Left ventricle myocardium inferior (tissue), 1 donor: ENCODE results near the gene CA9. TPM values are rescaled to one million over a fixed set of nuclear protein-coding genes. Genes with fewer than 3 reads are reported as not detected.

Experiments used
- DNase-seq: peaks from one replicate; pipeline ENCODE4 v3.0.0-alpha.2; 2020
- H3K27ac ChIP-seq: fragments of 200-600 bp; replicated peaks from 2 replicates; pipeline ENCODE4 v1.8.0; 2021
- H3K27me3 ChIP-seq: fragments of 200-600 bp; 2 replicates; pipeline ENCODE4 v1.8.0; 2021; ENCODE audit warnings: low read depth
- H3K36me3 ChIP-seq: fragments of 200-600 bp; 2 replicates; pipeline ENCODE4 v1.8.0; 2021
- H3K4me1 ChIP-seq: fragments of 200-600 bp; 2 replicates; pipeline ENCODE4 v1.8.0; 2021
- H3K4me3 ChIP-seq: fragments of 200-600 bp; 2 replicates; pipeline ENCODE4 v1.8.0; 2021; ENCODE audit warnings: mild to moderate bottlenecking, moderate library complexity
- H3K9me3 ChIP-seq: fragments of 200-600 bp; replicated peaks from 2 replicates; pipeline ENCODE4 v1.8.0; 2021
- CTCF ChIP-seq: fragments of 200-600 bp; IDR thresholded peaks from 2 replicates; pipeline ENCODE4 v1.8.0; 2021; ENCODE audit warnings: antibody characterized with exemption, mild to moderate bottlenecking, borderline replicate concordance
- intact Hi-C: fragments of 100-400 bp; cut with micrococcal nuclease; formaldehyde crosslinking; loops from one replicate; pipeline ENCODE4 v1.11.0; 2022
- total RNA-seq: library from RNA; stranded (reverse); fragmentation: NEBNext Ultra II Directional; extraction: Animal tissue kit (Norgen Biotek cat#: 25700); gene quantifications from one replicate; pipeline ENCODE4 v1.2.1, GENCODE V29; 2021
- donor health status: DM: no; HTN: yes; CAD: no; lungs with severe emphysema.

CA9 gene
- total RNA-seq, 1 donor from 2014 or later: not detected

- intact Hi-C loops: no loop called here
- no peaks in the 10 kb centered on the region for H3K27me3 ChIP-seq
- H3K9me3 ChIP-seq: no peaks in the 10 kb centered on the region
- DNase-seq: no peak
- TF ChIP-seq CTCF: peak; percentile 37
- H3K27ac ChIP-seq: peak overlapping the region; percentile 99
- H3K4me1 ChIP-seq: peaks cover 64% of the 10 kb centered on the region
- peak overlapping the region; percentile 82 for H3K4me3 ChIP-seq
- peaks cover 45% of the 10 kb centered on the region for H3K36me3 ChIP-seq
Measured at GRCh38 chr9:35726931-35727330, 53.2 kb downstream of the CA9 start.

GRCh38 chr9:35727676-35728040, 53.9 kb downstream of the CA9 start:
- peaks cover 66% of the 10 kb centered on the region for H3K4me1 ChIP-seq

DNA sequence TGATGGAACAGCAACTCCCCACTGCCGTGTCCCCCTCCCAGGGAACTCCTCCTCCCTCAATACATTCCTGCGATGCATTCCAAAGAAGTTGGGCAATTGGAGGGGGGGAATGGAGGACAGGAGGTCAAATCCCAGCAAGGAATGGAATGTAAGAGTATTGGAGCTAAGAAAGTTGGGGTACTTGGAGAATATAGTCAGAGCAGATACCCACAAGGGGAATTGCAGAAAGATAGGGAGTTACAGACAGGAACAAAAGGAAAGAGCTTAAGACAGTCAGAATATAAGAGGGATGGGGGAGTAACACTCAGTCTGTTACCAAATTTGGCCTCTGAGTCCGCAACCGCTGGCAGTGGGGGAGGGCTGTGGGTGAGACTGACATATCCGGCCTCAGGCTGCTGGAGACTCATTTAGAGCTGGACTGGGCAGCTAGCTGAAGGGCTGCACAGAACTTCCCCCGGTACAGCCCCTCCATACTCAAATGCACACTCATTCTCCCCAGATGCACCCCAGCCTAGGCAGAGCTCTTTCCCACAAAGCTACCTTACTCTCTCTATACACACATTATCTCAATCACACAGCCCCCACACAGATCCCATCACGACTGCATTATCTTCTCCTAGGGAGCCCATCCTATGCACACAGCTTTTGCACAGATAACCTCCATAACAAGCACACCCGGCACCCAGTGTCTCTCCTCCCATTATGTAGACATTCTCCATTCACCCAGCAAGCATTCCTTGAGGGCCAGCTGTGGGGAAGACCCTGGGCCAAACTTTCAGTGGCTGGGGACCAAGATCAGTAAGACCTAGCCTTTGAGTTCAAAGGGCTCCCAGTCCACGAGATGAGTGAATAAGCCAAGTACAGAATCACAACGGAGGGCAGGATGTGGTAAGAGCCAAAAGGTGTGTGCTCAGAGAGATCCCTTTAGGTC, 54.6 kb downstream of the CA9 start:
- no peak for TF ChIP-seq CTCF
- Histone ChIP-seq H3K27ac (peak overlapping the region; percentile 99), H3K4me3 (peak overlapping the region; percentile 82), H3K27me3 (no peaks in the 10 kb centered on the region), H3K4me1 (peaks cover 73% of the 10 kb centered on the region), H3K9me3 (no peaks in the 10 kb centered on the region), H3K36me3 (peaks cover 31% of the 10 kb centered on the region)
- intact Hi-C loops: no loop called here
- peak; percentile 79 for DNase-seq

More at GRCh38 chr9:35727676-35728040, 53.9 kb downstream of the CA9 start:
- TF ChIP-seq CTCF: no peak
- no peak for DNase-seq
- intact Hi-C loops: no loop called here
- H3K27ac ChIP-seq: peak overlapping the region; percentile 99
- peak overlapping the region; percentile 82 for H3K4me3 ChIP-seq
- H3K27me3 ChIP-seq: no peaks in the 10 kb centered on the region
- peaks cover 37% of the 10 kb centered on the region for H3K36me3 ChIP-seq
- no peaks in the 10 kb centered on the region for H3K9me3 ChIP-seq

DNA sequence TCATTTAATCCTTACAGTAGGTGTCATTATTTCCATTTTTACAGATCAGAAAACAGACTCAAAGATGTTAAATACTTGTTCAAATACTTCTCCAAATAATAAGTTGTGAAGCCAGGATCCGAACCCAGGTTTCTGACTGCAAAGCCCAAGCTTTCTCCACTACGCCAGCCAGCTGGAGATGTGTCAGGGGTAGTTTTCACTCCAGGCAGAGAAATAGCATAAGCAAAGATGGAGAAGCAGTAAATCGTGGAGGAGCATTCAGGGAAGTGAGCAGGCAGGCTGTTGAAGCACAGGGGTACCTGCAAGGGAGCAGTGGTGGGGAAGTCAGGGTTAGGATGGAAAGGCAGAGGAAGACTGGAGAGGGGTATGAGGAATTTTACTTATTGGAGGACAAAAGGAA, 55.4 kb downstream of the CA9 start:
- H3K4me3 ChIP-seq: peak overlapping the region; percentile 82
- H3K9me3 ChIP-seq: no peaks in the 10 kb centered on the region
- peak overlapping the region; percentile 99 for H3K27ac ChIP-seq
- H3K4me1 ChIP-seq: peaks cover 81% of the 10 kb centered on the region
- no peak for DNase-seq
- no peaks in the 10 kb centered on the region for H3K27me3 ChIP-seq
- intact Hi-C loops: no loop called here
- TF ChIP-seq CTCF: no peak
- peaks cover 26% of the 10 kb centered on the region for H3K36me3 ChIP-seq

DNA sequence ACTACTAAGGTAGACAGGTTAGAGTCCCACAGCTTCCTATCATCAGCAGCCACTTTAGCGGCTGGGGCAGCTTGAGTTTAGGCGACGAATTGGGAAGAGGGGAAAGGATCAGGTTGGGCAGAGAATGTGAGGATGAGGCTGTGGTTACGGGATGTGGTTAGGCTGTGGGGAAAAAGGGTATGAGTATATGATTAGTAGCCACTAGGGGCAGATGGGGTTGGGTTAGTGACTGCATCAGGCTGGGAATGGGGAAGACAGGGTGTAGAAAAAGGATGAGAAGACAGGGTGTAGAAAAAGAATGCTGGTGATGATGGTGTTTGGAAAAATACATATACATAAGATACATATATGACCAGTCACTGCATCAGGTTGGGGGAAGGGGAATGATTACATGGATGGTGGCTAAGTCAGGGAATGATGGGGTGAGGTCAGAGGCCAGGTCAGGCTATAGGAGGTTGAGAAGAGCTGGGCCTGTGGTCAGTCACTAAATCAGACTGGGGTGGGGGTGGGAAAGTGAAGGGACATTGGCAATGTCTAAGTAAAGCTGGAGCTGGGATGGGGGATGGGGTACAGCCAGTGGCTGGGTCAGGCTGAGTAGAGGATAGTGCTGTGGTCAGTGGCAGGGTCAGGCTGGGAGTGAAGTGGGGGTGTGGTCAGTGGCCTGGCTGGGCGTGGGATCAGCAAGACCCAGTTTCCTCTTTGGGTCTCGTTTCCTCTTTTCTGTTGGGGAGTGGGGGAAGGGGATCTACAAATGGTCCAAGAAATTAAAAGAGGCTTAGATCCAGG, 56.2 kb downstream of the CA9 start:
- peak; percentile 66 for DNase-seq
- H3K27me3 ChIP-seq: no peaks in the 10 kb centered on the region
- peak overlapping the region; percentile 82 for H3K4me3 ChIP-seq
- peak; percentile 54 for TF ChIP-seq CTCF
- intact Hi-C loops: loop anchor here (5.0 kb wide), 1 partner anchor 83 kb away; no protein-coding TSS in a partner anchor
- peaks cover 82% of the 10 kb centered on the region for H3K4me1 ChIP-seq
- peak overlapping the region; percentile 99 for H3K27ac ChIP-seq
- no peaks in the 10 kb centered on the region for H3K9me3 ChIP-seq
- peaks cover 26% of the 10 kb centered on the region for H3K36me3 ChIP-seq
